HG03097 (cell line): ENCODE data around the gene GNG3.
A peak's percentile ranks its signal among the peaks of the same experiment; 100 is the strongest.
"Not testable (repeated sequence)": the region's sequence is repeated elsewhere in the genome, so short reads cannot be mapped to it uniquely, and the experiment has no call there.

Experiments used
- ATAC-seq: cut with Tn5 transposase; IDR thresholded peaks from one replicate; pipeline ENCODE4 v1.9.1; 2021; ENCODE audit not compliant: unreplicated experiment, low FRiP score

The GNG3 gene

DNA sequence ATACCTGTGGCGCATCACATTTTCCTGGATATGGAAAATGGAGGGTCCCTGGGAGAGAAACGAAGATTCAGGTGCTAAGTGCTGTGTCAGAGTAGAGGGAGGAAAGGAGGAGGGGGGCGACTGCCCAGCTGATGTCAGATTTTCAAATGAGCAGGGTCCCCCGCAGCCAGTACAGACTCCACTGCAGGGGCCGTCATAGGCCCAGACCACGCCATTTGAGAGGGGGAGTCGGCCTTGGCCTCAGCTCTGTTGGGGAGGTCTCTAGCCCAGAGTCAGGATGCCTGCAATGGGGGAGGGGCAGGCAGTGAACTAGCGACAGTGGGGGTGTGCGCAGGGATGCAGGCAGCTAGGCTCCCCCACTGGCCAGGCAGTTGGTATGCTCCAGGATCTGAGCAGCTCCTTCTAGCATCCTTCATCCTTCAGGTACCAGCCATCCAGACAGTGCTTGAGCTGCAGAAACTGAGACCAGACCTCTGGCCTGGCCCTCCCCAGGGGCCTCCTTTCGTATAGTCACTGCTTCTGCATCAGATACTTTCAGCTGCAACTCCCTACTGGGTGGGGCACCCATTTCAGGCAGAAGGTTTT, at the start of gene GNG3, which contains the start of gene BSCL2:
Gene GNG3, plus strand, starts transcription at position 400 of the 585 bp plus-strand sequence. CDS start 620 bp downstream, outside the sequence.
Gene BSCL2, minus strand, starts transcription at position 148 of the 585 bp plus-strand sequence. CDS start 229 bp downstream, outside the sequence.
- no peak for ATAC-seq

GRCh38 chr11:62664405-62665074, 42.9 kb upstream of the GNG3 start:
- peak; percentile 16 for ATAC-seq

DNA sequence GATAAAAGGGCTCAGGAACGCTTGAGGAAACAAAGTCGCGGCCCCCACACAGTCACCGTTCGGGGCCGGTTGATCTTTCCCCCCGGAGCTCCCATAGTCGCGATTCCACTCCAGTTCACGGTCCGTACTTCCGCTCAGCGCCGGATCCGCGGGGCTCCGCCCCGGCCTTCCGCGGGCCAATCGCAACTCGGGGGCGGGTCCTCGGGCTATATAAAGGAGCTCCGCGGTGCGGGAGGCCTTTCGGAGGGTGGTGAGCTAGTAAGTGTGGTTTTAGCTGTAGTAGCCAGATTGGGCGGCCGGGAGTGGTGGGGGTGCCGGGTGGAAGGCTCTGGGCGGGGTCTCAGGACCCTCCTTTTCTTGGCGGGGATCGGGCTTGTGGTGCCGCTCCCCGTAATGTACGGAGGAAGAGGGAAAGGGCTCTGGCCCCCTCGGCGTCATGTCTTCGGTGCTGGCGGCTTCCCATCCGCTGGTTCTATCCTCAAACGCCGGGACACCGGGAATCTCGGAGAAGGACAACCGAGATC, 42.3 kb upstream of the GNG3 start, which contains the start of the genes C11orf98 and CSKMT:
Gene C11orf98, minus strand, starts transcription at position 136 of the 524 bp plus-strand sequence. Its CDS starts 41 bp downstream, at position 95.
Gene CSKMT, plus strand, starts transcription at position 238 of the 524 bp plus-strand sequence. CDS start 568 bp downstream, outside the sequence.
- peak; percentile 70 for ATAC-seq

DNA sequence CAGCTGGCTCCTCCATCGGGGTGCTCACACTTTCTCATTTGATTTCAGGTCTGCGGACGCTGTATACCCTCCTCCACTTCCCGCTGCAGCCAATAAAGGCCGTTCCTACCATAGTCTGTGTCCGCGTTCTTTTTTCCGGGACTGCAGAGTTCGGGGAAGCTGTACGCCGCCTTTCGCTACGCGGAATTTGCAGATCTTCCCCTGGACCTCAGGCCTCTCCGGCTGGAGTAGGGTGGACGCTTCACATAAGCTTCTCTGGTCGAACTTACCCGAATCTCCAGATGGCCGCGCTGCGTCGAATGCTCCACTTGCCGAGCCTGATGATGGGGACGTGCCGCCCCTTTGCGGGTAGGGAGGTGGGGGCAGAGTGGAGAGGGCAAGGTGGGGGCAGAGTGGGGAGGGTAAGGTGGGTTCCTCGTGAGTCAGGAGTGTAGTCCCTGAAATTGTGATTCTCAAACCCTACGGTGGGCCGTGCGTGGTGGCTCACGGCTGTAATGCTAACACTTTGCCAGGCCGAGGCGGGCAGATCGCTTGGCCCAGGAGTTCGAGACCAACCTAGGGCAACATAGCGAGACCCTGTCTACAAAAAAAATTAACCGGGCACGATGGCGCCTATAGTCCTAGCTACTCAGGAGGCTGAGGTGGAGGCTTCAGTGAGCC, 41.7 kb upstream of the GNG3 start:
- ATAC-seq = peak; percentile 19

- no peak for ATAC-seq
Measured at GRCh38 chr11:62666259-62666926, 41.1 kb upstream of the GNG3 start.

DNA sequence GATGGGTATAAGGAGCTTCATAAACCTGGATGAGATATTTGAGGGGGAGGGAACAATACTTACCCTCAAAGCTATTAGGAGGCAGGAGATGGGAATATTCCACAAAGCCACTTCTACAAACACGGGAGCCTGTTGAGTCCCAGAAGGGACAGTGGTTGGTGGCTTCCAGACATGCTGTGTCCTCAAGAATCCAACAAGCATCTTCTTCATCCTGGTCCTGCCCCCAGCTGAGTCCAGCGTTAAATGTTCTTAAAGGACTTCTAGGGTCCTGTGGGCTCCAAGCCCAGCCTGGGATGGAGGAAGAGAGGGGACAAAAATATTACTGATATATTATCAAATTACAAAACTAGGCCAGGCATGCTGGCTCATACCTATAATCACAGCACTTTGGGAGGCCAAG, 40.0 kb upstream of the GNG3 start:
- no peak for ATAC-seq

DNA sequence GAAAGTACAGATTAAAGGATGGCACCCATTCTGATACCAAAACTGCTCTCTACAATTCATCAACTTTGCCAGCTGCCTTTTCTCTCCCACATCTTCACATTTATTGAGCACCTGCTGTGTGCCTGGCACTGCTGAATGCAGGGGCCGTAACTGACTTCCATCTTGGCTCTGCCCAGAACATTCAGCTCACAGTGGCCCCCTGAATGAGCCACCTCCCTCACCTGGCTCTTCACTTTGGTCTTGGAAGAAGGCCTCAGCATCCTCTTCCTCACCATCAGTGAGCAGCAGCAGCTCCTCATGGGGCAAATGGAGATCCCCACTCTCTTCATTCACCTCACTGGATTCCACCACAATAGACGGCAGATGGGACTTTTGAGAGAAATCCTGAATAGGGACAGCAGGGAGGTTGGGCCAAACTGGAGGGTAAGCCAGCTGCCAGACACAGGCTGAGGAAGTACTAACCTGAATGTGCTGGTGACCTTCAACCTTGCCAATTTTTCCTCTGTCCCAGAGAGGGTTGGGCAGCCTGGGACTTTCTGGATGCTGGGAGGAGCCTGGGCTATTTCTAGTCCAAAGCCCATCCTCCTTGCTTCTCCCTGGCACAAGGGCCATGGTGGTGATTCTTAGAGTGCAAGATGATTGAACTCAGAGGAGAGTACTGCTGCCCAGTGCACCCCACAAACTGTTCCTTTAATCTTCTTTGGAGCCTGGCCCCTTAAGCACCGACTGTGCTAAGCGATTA, 37.9 kb upstream of the GNG3 start:
- ATAC-seq = no peak

GRCh38 chr11:62671236-62671607, 36.3 kb upstream of the GNG3 start:
- no peak for ATAC-seq

- peak; percentile 41 for ATAC-seq
Measured at GRCh38 chr11:62671608-62672389, 35.7 kb upstream of the GNG3 start, which contains the start of the genes LBHD1 and UQCC3. Gene LBHD1, minus strand, starts transcription at chr11:62672267. Its CDS starts 2,236 bp downstream, at chr11:62670031. Gene UQCC3, plus strand, starts transcription at chr11:62671673. Its CDS starts 73 bp downstream, at chr11:62671746.

DNA sequence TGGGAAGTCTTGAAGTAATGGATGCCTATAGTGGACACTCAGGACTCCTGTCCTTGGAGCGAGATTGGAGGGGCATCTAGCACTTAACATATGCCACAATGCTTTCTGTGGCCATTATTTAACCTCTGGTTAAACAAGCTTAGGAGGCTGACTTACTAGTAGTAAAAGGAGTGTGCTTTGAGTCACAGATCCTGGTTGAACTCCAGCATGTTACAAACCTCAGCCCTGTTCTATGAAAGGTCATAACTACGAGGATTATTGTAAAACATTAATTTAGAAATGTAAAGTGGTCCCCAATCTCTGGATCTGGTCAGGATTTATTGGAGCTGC, 34.3 kb upstream of the GNG3 start:
- ATAC-seq = no peak

DNA sequence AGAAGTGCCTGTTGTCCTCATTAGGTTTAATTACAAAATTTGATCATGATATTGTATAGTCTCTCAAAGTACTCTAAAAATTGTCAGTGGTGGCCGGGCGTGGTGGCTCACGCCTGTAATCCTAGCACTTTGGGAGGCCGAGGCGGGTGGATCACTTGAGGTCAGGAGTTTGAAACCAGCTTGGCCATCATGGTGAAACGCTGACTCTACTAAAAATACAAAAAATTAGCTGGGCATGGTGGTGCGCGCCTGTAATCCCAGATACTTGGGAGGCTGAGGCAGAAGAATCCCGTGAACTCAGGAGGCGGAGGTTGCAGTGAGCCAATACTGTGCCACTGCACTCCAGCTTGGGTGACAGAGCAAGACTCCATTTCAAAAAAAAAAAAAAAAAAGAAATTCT, 32.1 kb upstream of the GNG3 start:
- ATAC-seq = not testable (repeated sequence)

GRCh38 chr11:62676698-62677097, 30.8 kb upstream of the GNG3 start:
- ATAC-seq = no peak

- ATAC-seq = no peak
Measured at GRCh38 chr11:62677156-62677555, 30.3 kb upstream of the GNG3 start.

GRCh38 chr11:62677714-62678113, 29.8 kb upstream of the GNG3 start:
- ATAC-seq = no peak

- ATAC-seq = no peak
Measured at GRCh38 chr11:62678433-62678769, 29.1 kb upstream of the GNG3 start.

DNA sequence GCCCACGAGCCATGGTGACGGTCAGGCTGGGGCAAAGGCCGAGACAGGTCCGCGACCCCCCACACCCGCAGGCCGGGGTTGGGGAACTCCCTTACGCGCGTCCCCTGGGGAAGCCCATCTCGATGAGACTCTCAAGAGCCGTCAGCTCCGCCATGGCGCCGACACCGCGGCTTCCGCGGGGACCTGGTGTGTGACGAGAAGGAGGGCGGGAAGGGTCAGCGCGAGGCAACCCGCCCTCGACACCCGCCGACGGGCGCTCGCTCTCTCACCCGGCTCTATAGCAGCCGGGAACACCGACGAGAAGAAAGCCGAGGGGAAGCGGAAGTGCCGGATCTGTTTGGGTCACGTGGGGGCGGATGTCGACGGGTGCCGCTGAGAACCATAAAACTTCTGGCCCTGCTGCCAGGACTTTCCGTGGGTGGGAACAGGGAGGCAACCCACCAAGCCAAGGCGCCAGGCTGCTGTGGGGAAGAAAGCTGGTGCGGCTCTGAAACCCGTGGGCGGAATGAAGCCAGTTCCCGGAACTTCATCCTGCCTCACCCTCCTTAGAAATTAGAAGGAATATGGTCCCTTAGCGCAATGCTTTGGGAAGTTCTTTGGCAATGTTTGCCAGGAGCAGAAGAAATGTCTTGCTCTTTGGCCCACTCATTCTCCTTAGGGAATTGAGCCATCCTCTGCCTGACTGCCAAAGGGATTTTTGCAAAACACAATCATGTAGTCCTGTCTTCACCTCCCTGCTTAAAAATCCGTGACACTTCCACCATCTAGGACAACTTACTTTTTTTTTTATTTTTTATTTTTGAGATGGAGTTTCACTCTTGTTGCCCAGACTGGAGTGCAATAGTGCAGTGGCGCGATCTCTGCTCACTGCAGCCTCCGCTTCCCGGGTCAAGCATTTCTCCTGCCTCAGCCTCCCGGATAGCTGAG, 28.4 kb upstream of the GNG3 start, which contains the start of gene UBXN1:
Gene UBXN1, minus strand, starts transcription at position 304 of the 927 bp plus-strand sequence. Its CDS starts 150 bp downstream, at position 154.
- ATAC-seq = no peak

- ATAC-seq = peak; percentile 55
Measured at GRCh38 chr11:62680825-62681240, 26.6 kb upstream of the GNG3 start.

DNA sequence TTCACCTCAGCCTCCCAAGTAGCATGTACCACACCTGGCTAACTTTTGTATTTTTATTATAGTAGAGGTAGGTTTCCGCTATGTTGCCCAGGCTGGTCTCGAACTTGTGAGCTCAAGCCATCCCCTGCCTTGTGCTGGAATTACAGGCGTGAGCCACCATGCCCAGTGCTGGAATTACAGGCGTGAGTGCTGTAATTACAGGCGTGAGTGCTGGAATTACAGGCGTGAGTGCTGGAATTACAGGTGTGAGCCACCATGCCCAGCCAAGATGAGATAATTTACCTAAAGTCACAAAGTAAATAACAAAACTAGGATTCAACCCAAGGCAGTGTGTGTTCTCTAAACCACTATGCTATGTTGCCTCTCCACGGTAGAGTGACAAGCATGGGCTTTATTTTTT, 25.0 kb upstream of the GNG3 start:
- ATAC-seq = no peak
